ENCODE data around the gene GPANK1.

Gene GPANK1

DNA sequence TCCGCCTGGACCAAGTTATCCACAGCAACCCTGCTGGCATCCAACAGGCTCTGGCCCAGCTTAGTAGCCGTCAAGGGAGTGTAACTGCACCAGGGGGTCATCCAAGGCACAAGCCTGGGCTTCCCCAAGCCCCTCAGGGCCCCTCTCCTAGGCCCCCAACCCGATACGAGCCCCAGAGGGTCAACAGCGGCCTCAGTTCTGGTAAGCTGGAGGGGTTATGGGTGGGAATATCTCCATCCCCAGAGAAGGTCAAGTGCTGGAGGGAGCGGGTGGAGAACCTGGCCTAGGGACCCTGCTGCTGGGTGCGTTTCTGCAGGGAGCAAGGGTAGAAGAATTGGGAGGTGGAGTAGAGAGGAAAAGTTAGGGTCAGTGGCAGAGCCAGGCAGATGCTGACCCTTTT, 31.4 kb downstream of the GPANK1 start:
- no peak overlapping the region for H3K4me3 ChIP-seq (replicated peaks; ENCODE audit: low read depth, low read length)
- TF ChIP-seq, protein P1, sequence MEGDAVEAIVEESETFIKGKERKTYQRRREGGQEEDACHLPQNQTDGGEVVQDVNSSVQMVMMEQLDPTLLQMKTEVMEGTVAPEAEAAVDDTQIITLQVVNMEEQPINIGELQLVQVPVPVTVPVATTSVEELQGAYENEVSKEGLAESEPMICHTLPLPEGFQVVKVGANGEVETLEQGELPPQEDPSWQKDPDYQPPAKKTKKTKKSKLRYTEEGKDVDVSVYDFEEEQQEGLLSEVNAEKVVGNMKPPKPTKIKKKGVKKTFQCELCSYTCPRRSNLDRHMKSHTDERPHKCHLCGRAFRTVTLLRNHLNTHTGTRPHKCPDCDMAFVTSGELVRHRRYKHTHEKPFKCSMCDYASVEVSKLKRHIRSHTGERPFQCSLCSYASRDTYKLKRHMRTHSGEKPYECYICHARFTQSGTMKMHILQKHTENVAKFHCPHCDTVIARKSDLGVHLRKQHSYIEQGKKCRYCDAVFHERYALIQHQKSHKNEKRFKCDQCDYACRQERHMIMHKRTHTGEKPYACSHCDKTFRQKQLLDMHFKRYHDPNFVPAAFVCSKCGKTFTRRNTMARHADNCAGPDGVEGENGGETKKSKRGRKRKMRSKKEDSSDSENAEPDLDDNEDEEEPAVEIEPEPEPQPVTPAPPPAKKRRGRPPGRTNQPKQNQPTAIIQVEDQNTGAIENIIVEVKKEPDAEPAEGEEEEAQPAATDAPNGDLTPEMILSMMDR (IDR thresholded peaks at IDR 0.05; ENCODE audit: low read depth, low read length, missing control alignments) = no peak

DNA sequence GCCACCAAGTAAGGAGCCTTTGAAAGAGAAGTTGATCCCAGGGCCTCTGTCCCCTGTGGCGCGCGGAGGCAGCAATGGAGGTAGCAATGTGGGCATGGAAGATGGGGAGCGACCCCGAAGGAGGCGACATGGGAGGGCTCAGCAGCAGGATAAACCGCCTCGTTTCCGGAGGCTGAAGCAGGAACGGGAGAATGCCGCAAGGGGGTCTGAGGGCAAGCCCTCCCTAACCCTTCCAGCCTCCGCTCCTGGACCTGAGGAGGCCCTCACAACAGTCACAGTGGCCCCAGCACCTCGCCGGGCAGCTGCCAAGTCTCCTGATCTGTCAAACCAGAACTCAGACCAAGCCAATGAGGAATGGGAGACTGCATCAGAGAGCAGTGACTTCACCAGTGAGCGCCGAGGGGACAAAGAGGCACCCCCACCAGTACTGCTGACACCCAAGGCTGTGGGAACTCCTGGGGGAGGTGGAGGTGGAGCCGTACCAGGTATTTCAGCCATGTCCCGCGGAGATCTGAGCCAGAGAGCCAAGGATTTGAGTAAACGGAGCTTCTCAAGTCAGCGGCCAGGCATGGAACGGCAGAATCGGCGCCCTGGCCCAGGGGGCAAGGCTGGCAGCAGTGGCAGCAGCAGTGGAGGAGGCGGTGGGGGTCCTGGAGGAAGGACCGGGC, 32.4 kb downstream of the GPANK1 start:
- TF ChIP-seq, protein P1 (IDR thresholded peaks at IDR 0.05; ENCODE audit: low read depth, low read length, missing control alignments) = no peak
- H3K4me3 ChIP-seq (replicated peaks; ENCODE audit: low read depth, low read length) = no peak overlapping the region
- DNase-seq (ENCODE audit: extremely low read depth, low read depth) = no peak

More for the DNA sequence above, 31.4 kb downstream of the GPANK1 start:
- DNase-seq (ENCODE audit: extremely low read depth, low read depth) = no peak

DNA sequence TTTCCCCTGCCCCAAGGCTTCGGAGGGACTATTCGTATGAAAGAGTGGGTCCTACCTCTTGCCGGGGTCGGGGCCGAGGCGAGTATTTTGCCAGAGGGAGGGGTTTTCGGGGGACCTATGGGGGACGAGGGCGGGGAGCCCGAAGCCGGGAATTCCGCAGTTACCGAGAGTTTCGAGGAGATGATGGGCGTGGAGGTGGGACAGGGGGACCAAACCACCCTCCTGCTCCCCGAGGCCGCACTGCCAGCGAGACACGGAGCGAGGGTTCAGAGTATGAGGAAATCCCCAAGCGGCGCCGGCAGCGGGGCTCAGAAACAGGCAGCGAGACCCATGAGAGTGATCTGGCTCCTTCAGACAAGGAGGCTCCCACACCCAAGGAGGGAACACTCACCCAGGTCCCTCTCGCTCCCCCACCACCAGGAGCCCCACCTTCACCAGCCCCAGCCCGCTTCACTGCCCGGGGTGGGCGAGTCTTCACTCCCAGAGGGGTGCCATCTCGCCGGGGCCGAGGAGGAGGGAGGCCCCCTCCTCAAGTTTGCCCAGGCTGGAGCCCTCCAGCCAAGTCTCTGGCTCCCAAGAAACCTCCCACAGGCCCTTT, 33.0 kb downstream of the GPANK1 start:
- TF ChIP-seq, protein P1 (IDR thresholded peaks at IDR 0.05; ENCODE audit: low read depth, low read length, missing control alignments) = no peak
- no peak overlapping the region for H3K4me3 ChIP-seq (replicated peaks; ENCODE audit: low read depth, low read length)
- DNase-seq (ENCODE audit: extremely low read depth, low read depth) = no peak

DNA sequence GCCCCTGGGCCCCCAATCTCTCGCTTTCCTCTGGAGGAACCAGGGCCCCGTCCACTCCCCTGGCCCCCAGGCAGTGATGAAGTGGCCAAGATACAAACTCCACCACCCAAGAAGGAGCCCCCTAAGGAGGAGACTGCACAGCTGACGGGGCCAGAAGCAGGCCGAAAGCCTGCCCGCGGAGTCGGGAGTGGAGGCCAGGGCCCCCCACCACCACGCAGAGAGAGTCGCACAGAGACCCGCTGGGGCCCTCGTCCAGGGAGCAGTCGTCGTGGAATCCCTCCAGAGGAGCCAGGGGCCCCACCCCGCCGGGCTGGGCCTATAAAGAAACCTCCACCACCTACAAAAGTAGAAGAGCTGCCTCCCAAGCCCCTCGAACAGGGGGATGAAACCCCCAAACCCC, 33.6 kb downstream of the GPANK1 start:
- H3K4me3 ChIP-seq (replicated peaks; ENCODE audit: low read depth, low read length) = no peak overlapping the region
- DNase-seq (ENCODE audit: extremely low read depth, low read depth) = no peak
- TF ChIP-seq, protein P1 (IDR thresholded peaks at IDR 0.05; ENCODE audit: low read depth, low read length, missing control alignments) = no peak

DNA sequence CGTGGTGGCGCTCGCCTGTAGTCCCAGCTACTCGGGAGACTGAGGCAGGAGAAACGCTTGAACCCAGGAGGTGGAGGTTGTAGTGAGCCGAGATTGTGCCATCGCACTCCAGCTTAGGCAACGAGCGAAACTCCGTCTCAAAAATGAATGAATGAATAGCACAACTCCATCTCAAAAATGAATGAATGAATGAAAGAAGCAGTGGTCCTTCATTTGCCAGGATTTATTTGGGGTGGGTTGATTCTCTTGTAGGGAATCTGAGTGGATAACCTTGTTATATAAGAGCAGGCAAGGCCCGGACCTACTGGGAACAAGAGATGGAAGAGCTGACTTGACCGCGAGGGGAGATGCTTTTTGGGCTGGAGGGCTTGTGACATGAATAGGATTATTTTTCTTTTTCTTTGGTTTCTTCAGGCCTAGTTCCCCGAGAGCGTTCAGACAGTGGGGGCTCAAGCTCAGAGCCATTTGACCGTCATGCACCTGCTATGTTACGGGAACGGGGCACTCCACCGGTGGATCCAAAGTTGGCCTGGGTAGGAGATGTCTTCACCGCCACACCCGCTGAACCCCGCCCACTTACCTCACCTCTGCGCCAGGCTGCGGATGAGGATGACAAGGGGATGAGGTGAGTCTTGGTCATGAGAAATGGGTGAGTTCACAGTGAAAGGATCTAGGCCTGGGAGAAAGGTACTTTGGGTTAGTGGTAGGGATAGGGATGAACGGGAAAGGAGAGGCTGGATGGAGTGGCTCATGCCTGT, 34.4 kb downstream of the GPANK1 start:
- TF ChIP-seq, protein P1 (IDR thresholded peaks at IDR 0.05; ENCODE audit: low read depth, low read length, missing control alignments) = no peak
- H3K4me3 ChIP-seq (replicated peaks; ENCODE audit: low read depth, low read length) = no peak overlapping the region
- no peak for DNase-seq (ENCODE audit: extremely low read depth, low read depth)

DNA sequence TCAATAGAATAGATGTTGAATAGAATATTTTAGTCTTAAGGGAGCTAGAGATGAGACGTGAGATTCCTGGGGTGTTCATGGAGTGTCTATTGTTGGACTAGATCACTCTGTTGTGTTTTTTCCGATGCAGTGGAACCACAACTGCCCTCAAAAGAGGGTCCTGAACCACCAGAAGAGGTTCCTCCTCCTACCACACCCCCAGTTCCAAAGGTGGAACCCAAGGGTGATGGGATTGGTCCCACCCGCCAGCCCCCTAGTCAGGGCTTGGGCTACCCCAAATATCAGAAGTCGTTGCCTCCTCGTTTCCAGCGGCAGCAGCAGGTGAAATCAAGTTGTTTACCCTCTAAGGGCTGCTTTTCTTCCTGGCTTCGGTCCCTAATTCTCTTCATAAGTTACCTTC, 35.8 kb downstream of the GPANK1 start:
- no peak overlapping the region for H3K4me3 ChIP-seq (replicated peaks; ENCODE audit: low read depth, low read length)
- no peak for DNase-seq (ENCODE audit: extremely low read depth, low read depth)
- TF ChIP-seq, protein P1 (IDR thresholded peaks at IDR 0.05; ENCODE audit: low read depth, low read length, missing control alignments) = no peak

All from HFF-Myc (cell line).